ENCODE data around the gene ADPRM.

The ADPRM gene

DNA sequence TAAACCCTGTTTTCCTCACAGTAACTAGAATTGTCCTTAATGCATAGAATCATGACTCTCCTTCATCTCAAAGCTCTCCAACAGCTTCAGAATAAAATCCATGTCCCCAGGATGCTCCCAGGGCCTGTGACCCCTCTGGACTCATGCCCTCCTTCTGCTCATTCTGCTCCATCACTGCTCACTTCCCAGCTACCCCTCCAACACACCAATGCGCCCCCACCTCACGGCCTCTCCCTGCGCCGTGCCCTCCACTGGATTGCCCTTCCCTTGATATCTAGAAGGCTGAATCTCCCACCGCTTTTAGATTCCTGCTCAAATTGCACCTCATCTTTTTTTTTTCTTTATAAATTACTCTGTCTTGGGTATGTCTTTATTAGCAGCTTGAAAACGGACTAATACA, 45.0 kb downstream of the ADPRM start:
- no peak for DNase-seq

DNA sequence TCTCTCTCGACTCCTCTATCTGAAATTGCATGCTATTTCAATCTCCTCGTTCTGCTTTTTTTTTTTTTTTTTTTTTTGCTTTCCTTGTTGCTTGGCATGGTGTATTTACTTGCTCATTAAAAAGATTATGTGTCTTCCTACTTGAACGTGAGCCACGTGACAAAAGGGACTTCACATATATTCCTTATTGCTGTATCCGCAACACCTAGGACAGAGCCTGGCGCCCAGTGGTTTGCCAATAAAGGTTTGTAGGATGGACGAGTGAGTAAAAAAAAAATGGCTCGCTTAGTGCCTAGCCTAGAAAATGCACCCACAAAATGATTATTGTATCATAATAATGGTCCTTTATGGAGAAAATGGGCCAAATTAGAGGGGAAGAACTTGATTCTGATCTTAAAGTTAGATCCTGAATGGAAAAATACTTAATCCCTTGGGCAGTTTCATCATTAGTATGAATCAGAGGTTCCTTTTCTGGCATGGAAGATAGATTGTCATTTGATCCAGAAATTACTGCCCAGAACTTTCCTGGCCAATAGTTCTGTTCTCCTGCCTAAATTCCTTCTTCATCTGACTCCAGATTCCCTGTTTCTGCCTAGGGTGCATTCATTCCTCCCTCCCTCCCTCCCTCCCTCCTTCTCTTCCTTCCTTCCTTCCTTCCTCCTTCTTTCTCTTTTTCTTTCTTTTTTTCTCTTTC, 46.1 kb downstream of the ADPRM start:
- no peak for DNase-seq

GRCh38 chr17:10744501-10745000, 47.2 kb downstream of the ADPRM start:
- no peak for DNase-seq

DNA sequence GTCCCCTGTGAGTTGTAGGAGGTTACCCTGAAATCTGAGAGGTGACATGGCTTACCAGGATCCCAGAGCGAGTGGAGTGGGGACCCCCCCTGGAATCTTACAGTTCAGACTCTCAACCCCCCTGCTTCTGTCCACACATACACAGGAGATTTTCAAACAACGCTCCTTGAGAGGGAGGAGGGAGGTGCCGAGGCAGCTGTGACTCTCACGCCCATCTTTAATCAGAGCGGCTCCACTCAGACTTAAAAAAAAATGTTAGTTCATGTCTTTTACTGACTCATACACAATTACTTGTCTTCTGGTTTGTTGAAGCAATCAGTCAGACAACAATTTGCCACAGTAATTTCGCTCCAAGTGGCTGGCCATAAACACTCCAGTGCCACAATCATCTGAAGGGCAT, 47.8 kb downstream of the ADPRM start:
- DNase-seq = no peak

DNA sequence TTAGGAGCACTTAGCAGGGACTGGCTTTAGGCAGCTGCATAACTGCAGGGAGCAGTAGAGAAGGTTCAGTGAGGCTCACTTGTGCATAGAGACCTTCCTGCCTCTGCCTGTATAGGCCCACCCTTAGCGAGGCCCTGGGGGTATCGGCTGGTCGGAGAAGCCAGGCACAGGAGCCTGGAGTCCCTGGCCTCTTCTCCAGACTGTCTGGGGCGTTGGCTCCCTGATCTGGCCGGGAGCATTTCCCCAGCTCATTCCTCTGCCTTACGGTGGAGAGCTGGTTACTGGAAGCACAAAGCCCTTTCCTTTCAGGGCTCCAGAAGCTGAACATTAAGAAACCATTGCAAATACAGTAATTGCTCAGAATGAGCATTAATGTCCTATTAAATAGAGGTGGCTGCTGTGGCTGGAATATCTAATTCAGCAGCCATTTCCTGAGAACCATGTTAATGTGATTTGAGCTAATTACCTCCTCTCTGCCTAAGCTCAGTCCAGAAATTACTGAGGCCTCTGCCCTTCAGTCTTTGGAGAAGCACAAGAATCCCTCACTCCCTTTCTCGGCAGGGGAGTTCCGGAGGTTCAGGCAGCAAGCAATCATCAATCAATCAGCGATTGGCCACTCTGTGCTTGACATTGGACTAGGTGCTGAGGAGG, 51.3 kb downstream of the ADPRM start:
- DNase-seq = no peak

GRCh38 chr17:10750210-10750609, 52.8 kb downstream of the ADPRM start:
- DNase-seq = no peak

DNA sequence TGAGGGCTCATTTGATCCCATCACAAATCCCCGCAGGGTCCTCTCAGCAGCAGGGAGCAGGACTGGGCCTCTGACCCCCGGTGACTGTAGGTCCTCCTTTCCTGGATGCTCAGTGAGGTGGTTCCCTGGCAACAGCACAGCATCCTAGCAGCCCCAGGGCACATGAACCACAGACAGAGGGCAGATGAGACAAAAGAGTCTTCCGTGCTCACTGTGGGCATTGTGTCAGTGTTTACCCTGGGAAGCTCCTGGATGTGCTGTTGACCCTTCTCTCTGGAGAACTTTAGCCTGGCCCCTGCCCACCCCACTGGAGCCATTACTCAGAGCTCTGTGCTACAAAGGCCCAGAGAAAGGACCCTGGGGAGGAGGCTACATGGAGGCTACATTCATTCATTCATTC, 54.2 kb downstream of the ADPRM start:
- DNase-seq = no peak

GRCh38 chr17:10752696-10753095, 55.3 kb downstream of the ADPRM start:
- no peak for DNase-seq

GRCh38 chr17:10754109-10754508, 56.7 kb downstream of the ADPRM start:
- no peak for DNase-seq

GRCh38 chr17:10754861-10755591, 57.6 kb downstream of the ADPRM start:
- DNase-seq = no peak

DNA sequence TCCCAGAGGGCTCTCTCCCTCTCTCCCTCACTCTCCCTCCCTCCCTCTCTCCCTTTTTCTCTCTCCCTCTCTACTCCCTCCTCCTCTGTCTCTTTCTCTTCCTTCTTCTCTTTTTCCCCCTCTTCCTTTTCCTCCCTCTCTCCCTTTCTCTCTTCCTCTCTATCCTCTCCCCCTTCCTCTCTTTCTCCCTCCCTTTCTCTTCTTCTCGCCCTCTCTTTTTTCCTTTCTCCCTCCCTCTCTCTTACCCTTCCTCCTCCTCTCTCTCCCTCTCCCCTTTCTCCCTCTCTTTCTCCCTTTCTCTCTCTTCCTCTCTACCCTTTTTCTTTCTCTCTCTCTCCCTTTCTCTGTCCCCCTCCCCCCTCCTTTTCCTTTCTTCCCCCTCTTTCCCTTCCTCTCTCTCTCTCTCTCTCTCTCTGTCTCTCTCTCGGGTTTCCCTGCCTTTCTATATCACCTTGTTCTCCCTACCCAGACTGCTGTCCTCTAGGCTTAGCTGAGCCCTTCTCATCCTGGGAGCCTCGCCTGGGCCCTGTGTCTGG, 58.3 kb downstream of the ADPRM start:
- no peak for DNase-seq

DNA sequence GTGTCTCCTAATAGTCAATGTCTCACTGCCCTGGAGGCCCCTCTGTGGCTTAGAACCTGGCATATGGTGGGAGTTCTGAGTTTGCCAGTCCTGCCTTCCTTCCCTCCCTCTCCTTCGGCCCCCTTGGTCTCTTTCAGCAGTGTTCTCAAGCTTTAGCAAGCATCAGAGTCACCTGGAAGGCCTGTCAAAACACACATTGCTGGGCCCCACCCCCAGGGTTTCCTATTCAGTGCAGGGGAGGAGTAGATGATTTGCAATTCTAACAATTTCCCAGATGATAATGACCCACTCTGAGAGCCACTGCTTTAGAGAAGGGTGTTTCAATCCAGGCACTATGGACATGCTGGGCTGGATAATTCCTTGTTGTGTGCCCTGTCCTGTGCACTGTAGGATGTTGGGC, 58.8 kb downstream of the ADPRM start:
- no peak for DNase-seq

- no peak for DNase-seq
Measured at GRCh38 chr17:10756619-10757018, 59.2 kb downstream of the ADPRM start.

- DNase-seq = no peak
Measured at GRCh38 chr17:10757067-10757466, 59.7 kb downstream of the ADPRM start.

GRCh38 chr17:10757647-10758046, 60.3 kb downstream of the ADPRM start:
- no peak for DNase-seq

DNA sequence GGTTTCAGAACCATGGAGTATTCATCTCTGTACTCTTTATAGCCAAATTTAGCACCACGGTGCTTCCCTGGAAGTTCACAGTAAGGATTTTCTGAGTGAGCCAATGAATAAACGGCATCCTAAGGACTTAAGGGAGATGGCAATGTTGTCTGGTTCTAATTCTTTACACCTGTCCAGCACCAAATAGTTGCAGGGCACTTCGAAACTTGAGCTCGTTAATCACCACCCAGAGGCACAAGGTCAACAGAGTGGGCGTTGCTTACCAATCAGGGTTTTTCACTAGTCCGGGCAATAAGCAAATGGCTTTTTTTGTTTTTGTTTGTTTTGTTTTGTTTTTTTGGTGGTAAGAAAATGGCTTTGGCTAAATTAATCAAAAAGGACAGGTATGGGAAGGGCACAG, 60.7 kb downstream of the ADPRM start:
- no peak for DNase-seq
